GM21528 (cell line): ENCODE measurements around the gene DNAJC12.
"Not testable (repeated sequence)": the region's sequence is repeated elsewhere in the genome, so short reads cannot be mapped to it uniquely, and the experiment has no call there.

ENCODE experiments used
- ATAC-seq: cut with Tn5 transposase; IDR thresholded peaks from one replicate; pipeline ENCODE4 v1.9.1; 2021; ENCODE audit warnings: mild to moderate bottlenecking, moderate library complexity; ENCODE audit not compliant: unreplicated experiment, low FRiP score

DNAJC12 gene

DNA sequence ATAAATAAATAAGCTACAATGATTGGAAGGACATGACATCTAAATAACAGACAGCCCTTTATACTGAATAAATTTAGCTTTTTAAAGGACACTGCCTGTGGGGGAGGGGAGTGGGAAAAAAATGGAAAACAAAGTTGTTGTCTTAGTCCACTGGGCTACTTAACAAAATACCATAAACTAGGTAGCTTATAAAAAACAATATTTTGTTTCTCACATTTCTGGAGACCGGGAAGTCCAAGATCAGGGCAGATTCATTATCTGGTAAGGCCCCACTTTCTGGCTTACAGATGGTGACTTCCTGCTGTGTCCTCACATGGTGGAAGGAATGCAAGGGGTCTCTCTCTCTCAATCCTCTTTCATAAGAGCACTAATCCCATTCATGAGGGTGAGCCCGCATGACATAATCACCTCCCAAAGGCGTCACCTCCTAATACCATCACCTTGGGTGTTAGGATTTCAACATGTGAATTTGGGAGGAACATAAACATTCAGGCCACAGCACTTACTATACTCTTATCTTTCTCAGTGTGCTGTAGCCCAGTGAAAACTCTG lies 43.0 kb downstream of the DNAJC12 start:
- ATAC-seq: no peak

DNA sequence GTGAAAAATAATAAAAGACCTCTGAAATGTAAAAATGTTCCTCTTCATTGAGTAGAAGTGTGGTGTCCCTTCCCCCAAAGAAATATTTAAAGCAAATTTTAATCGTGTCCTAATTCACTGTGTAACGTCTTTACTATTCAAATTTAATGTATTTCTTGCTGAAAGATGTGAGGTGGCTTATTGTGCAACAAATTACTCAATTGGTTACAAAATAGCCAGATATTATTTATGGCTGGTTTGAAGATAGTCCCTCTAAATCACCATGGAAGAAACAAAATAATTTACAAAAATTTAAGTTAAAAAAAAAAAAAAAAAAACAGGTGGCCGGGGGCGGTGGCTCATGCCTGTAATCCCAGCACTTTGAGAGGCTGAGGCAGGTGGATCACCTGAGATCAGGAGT lies 43.7 kb downstream of the DNAJC12 start:
- ATAC-seq: no peak

DNA sequence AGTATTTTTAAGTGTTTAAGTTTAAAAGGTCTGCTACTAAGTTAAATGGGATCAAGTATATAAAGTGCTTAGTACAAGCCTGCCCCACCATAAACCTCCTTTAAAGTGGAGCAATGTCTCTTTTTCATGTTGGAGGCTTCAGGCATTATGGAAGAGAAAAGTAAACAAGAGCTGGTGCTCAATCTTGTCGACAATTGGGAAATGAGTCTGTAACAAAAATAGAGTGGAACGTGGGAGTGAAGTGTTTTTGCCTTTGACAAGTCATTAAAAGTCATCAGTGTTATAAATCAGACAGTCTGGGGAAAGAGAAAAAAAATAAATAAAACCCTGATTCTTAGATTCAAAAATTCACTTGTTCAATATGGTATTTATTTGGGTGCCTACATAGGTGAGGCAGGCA lies 44.7 kb downstream of the DNAJC12 start:
- ATAC-seq: no peak

DNA sequence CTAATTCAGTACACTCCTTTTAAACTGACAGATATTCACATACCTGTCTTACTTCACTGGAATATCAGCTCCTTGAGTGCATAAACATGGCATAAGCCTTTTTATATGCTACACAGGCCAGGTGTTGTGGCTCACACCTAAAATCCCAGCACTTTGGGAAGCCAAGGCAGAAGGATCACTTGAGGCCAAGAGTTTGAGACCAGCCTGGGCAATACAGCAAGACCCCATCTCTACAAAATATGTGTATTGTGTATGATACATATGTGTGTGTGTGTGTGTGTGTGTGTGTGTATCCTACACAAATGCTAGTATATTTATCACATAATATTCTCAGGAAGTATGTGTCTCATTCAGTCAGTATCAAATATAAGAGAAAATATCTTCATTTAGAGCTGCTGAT lies 45.3 kb downstream of the DNAJC12 start:
- no peak for ATAC-seq

DNA sequence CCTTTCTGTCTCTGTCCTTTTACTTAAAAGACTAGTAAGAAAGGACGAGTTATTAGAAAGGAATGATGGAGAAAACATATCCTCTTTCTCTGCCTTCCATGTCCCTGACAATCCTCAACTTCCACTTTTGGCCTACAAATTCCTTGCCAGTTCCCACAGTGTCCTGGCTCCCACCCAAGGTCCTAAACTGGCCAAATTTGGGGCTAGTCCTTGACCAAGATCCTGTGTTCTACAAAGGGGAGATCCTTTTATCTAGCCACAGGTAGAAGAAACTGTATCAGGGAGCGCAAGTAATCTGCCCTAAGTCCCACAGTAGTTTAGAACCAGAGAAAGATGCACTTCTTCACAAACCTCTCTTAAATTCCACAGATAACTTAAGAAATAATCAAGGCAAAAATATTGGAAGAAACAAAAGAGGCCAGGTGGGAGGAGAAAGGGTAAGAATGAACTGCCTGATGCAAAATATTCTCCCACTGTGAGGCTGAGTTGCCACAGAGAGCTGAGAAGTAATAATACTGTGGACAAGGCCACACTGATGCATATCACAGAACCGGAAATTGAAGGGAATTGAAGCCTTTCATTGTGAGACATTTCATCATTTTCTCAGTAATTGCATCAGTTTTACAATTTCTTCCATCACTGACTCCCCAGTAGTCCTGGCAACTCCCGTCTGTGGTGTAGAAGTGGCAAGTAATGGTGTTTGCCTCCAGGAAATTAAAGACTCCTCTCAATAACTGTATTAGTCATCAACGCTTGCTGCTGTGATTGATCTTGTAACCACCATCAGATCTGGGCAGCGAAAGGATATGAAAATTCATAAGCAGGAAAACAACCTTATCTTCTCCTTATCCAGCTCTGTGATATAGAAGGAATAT lies 47.2 kb downstream of the DNAJC12 start:
- ATAC-seq: no peak

DNA sequence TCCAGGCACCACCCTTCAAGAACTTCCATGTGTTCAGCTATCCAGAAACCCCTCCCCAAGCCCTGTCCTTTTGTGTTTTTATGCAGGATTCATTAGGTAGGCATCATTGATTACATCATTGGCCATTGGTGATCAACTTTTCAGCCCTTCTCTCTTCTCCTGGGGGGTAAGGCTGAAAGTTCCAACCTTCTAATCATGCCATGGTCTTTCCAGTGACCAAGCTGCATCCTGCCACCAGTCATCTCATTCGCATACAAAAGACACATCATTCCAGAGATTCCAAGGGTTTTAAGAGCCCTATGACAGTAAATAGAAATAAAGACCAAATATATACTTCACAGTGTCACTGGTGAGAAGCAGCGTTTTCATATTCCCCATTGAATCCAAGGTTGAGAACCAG lies 48.2 kb downstream of the DNAJC12 start:
- ATAC-seq: no peak

DNA sequence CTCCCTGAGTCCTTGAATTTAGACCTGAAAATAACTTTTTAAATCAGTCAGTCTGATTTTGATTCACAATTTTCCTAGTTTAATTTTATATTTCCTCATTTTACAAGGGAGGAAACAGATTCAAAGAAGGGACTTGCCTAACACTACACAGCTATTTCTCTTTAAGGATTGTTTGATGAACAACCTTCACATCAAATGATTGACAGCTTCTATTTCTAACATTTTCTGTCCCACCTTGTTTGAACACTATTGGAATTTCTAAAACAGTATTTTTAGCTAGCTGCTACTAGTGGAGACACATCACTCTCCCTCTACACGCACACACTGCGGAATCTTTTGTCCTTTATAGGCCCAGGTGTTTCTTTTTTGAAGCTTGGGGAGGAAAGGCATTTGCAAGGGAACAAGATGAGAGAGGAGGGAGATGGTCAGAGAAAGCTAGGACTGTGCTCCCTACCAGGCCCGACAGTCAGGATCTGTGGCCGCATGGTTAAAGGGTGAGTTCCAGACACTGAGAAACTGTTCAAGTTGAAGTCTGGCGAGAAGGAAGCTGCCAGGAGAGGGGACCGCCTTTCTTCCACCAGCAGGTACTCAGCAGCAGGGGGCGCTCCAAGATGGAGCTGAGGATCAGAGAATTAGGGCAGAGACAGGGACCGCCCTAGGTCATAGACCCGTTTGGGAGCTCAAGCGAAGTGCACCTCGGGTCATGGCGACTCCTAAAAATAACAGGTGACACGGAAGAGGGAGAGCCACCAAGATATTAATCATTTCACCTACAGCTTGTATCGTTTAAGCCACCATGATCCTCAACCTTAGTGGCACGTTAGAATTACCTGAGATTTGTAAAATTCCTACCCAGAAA lies 49.7 kb downstream of the DNAJC12 start:
- ATAC-seq: peak; percentile 71

DNA sequence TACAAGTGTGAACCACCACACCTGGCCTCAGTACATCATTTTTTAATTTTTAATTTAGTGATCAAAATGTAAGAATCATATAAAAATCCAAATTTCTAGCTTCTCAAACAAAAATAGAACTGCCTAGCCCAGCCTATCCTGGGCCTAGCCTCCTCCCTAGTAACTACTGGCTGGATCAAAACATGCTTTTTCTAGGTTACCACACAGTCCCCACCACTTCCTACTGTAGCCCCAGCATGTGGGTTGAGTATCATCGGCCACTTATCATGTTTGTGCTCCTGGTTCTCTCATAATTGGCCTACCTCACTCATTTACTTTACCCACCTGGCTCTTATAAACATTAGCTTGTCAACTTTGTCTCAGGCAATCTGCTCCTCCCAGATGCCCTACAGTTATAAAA lies 52.9 kb downstream of the DNAJC12 start:
- ATAC-seq: no peak

DNA sequence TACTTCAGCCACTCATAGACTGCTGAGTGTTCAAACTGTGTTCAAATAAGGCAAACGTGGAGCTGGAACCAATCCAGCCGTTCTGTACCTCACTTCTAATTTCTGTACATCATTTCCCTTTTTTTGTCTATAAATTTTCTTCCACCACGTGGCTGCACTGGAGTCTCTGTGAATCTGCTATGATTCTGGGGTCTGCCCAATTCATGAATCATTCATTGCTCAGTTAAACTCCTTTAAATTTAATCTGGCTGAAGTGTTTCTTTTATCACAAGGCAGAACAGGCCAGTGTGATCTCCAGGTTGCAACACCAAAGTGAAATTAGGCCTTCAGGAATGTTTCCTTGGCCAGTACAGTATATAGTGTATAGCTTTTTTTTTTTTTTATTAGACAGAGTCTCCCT lies 53.5 kb downstream of the DNAJC12 start:
- ATAC-seq: no peak

DNA sequence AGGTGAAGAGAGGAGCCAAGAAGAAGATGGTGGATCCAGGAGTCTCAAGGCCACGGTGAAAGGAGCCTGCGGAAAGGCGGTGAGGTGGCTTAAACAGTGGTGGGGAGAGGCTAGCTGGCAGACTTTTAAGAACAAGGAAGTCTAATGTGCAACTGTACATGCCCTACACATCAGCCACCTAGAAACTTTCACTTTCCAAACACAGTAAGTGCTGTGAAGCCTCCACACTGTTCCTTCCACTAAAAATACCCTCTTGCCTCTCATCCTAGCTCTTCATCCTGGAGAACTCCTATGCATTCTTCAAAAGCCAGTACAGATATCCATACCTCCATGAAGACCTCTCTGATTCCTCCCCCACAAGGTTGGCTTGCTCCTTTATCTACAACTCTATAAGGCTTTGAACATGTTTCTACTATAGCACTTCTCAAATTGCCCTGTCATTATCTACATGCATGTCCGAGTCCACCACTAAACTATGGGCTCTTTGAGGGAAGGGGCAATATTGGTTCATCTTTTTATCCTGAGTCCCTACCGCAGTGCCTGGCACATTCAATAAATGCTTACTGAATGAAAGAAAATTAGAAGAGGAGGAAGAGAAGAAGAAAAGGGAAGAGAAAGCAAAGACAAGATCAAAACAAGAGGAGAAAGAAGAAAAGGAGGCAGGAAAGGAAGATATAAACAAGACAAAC lies 54.2 kb downstream of the DNAJC12 start:
- ATAC-seq: peak; percentile 43

DNA sequence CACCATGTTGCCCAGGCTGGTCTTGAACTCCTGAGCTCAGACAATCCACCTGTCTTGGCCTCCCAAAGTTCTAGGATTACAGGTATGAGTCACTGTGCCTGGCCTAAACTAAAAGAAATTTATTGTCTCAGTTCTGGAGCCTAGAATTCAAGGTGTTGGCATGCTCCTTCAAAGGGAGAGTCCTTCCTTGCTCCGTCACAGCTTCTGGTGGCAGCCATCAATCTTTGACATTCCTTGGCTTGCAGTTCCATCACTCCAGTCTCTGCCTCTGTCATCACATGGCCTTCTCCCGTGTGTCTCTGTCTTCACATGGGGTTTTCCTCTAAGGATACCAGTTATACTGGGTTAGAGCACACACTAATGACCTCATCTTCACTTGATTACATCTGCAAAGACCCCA lies 55.5 kb downstream of the DNAJC12 start:
- ATAC-seq: no peak

DNA sequence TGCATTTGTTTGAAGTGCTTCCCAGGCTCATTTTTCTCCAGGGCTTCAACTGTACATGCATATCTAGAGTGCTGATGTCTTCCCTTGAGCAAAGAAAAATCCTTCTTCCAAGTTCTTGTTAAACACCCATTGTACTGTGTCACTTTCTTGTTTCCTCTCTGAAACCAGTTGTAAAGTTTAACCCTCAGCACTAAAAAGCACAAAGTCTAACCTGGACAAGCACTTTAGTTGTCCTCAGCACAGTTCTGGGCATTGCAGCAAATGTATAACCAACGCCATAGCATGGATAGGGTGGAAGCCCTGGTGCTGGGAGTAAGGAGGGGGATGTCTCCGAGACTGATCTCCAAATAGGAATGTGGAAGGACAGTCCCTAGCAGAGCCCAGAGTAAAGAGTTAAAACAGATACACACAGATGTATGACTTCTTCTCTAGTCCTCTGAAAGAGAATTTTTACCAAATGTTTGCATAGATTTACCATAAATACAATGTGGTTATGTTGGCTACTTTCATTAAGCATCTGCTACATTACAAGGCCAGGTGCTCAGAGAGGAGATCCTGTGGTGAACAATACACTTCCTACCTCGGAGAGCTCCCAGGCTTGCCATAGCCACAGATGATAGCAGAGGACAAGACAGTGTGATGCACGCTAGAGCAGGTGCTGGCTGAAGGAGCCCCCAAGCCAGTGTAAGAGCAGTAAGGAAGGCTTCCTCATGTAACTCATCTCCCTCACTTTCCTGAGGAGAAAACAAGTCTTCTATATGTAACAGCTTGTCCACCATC lies 57.0 kb downstream of the DNAJC12 start:
- peak; percentile 90 for ATAC-seq

DNA sequence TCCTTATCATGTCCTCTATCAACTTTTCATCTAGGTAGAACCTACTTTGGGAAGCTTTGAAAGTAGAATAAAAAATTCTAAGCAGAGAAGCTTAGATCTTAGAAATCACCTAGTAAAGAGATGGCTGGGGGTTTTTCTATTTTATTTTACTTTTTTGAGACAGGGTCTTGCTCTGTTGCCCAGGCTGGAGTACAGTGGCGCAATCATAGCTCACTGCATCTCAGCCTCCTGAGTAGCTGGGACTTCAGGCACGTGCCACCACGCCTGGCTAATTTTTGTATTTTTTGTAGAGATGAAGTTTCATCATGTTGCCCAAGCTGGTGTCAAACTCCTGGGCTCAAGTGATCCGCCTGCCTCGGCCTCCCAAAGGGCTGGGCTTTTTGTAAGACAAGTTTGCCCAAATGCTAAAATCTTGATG lies 57.8 kb downstream of the DNAJC12 start:
- not testable (repeated sequence) for ATAC-seq

DNA sequence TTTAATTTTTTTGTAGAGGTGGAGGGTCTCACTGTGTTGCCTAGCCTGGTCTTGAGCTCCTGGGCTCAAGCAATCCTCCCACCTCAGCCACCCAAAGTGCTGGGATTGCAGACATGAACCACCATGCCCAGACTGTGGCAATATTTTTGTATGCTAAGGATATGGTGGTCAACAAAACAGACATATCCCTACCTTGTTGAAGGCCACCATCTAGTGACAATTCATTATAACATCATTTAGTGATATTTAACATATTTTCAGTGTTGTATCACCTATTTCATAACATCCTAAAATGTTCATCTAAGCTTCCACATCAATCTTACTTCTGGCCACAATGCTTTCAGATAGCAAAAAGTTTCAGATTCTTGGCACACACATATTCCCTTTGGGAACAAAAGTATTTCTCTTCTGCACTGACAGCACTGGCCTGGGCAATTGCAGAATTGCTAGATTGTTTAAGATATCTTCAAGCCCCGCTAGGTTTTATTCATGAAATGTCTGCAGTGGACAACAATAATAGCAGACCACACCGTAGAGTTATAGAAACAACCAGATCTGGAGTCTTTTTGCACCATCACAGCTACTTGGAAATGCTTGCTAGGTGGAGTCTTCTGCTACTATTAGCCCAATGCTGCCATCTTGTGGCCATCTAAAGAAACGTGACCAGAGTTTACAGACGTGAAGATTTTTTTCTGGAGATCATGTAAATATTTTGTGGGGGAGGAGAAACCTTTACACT lies 58.4 kb downstream of the DNAJC12 start:
- peak; percentile 37 for ATAC-seq

DNA sequence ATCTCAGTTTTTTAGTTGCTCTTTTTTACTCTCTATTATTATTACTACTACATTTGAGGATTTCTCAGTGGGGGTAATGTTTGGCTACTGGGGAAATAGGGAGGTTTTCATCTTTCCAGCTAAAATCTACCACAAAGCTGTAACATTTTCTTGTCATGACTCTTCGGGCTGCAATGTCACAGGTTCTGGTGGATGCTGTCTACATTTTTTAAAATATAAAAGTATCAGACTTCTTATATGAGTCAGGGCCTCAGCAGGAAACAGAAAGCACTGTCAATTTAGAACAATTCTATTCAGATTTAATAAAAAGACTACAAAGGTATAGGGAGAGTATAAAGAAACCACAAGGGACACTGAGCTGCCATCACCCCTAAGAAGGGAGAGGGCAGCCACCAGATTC lies 61.6 kb downstream of the DNAJC12 start:
- no peak for ATAC-seq

DNA sequence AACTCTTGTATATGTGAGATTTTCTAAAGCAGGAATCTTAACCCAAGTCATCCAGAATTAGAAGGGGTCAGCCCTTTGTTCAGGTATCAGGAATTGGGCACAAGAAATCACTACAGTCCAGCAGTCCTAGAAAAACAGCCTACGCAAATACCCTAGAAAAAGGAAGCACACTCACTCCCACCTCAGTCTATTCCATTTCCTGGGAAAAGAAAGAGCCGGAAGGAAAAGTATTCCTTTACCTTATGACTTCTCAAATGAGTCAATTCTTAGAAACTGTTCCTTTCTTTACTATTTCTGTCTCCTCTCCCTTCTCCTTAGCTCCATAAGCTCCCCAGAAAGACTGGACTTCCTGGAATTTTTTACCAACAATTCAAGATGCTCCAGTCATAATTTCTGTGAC lies 62.7 kb downstream of the DNAJC12 start:
- ATAC-seq: no peak

DNA sequence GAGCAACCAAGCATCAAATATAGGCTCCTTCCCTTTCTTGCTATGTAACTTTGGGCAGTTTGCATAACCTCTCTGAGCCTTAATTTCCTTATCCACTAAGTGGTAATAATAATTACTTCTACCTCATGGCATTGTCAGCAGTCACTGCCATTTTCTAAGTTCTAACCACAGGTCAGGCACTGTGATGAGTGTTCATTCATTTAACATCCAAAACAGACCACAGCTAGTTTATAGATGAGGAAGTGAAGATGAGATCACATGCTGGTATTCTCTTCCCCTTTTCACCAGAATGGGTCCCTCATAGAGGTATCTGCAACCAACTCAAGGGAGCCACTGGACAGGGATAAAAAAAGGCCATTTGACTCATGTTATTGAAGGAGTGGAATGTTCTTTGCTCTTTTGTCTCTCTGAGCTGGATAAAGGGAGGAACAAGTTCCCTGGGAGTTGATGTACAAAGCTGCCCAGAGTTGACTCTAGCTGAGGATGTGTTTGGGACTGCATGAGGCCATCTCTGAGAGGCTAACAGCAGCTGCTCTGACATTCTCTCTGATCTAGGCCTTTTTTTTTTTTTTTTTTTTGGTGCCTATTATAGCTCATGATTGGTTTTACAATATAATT lies 65.0 kb downstream of the DNAJC12 start:
- peak; percentile 98 for ATAC-seq

DNA sequence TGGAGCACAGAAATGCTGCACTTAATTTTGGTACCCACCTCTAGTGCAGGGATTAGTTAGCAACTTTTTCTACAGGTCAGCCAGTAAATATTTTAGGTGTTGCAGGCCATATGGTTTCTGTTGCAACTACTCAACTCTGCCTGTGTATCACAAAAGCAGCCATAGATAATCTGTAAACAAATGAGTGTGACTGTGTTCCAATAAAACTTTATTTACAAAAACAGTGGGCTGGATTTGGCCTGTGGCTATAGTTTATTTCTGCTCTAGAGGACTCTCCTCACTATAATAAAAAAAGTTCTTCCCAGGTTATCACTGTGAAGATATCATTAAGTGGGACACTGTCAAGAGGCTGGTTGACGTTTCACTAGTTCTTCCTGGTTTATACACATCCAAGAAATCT lies 65.8 kb downstream of the DNAJC12 start:
- ATAC-seq: no peak

DNA sequence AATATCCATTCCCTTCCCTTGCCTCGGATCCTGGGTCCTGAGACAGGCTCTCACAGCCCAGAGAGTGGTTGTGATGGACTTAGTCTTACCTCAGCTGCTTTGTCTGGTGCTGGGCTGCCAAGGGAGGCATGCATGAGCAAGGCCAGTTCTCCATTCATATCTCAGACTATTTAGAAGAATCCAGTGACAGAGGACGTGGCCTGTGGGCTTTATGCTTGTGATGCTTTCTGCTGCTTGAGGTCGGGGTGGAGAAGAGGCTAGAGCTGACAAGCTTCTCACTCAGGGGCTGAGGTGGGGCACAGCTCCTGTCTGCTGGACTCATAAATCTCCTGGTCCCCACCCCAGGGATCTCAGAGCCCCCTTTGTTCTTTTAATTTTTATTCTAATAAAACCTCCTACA lies 66.8 kb downstream of the DNAJC12 start:
- no peak for ATAC-seq
